Measurements from ENCODE around the gene CIDEC.
"Not testable (repeated sequence)": the region's sequence is repeated elsewhere in the genome, so short reads cannot be mapped to it uniquely, and the experiment has no call there.

Gene CIDEC

GRCh38 chr3:9881441-9881840 lies 1.4 kb upstream of the CIDEC start:
- Histone ChIP-seq H3K4me3 (ENCODE audit: low read length, poor library complexity, severe bottlenecking) (no peak overlapping the region), H3K36me3 (ENCODE audit: insufficient read depth, low read length) (no peaks in the 10 kb centered on the region), H2AFZ (ENCODE audit: low read length) (no peak overlapping the region), H4K20me1 (ENCODE audit: insufficient read depth, low read length, poor library complexity, severe bottlenecking) (no peaks in the 10 kb centered on the region), H3F3A (ENCODE audit: low read depth) (no peaks in the 10 kb centered on the region), H3K4me2 (ENCODE audit: low read depth, low read length, poor library complexity, severe bottlenecking) (no peak overlapping the region), H3K4me1 (ENCODE audit: insufficient read depth, low read length, poor library complexity, severe bottlenecking) (no peaks in the 10 kb centered on the region), H3K79me2 (ENCODE audit: insufficient read depth, low read length) (no peaks in the 10 kb centered on the region), H3K9ac (ENCODE audit: low read depth, low read length, poor library complexity, severe bottlenecking) (no peak overlapping the region), H3K9me2 (replicated peaks; ENCODE audit: low read depth, low read length) (no peaks in the 10 kb centered on the region), H3K27me3 (ENCODE audit: insufficient read depth, low read length, poor library complexity, severe bottlenecking) (no peaks in the 10 kb centered on the region), H3K9me3 (ENCODE audit: insufficient read depth, low read depth, low read length) (no peaks in the 10 kb centered on the region)
- TF ChIP-seq, protein P1, sequence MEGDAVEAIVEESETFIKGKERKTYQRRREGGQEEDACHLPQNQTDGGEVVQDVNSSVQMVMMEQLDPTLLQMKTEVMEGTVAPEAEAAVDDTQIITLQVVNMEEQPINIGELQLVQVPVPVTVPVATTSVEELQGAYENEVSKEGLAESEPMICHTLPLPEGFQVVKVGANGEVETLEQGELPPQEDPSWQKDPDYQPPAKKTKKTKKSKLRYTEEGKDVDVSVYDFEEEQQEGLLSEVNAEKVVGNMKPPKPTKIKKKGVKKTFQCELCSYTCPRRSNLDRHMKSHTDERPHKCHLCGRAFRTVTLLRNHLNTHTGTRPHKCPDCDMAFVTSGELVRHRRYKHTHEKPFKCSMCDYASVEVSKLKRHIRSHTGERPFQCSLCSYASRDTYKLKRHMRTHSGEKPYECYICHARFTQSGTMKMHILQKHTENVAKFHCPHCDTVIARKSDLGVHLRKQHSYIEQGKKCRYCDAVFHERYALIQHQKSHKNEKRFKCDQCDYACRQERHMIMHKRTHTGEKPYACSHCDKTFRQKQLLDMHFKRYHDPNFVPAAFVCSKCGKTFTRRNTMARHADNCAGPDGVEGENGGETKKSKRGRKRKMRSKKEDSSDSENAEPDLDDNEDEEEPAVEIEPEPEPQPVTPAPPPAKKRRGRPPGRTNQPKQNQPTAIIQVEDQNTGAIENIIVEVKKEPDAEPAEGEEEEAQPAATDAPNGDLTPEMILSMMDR (conservative IDR thresholded peaks at IDR 0.05; ENCODE audit: low read length), result no peak
- TF ChIP-seq EZH2phosphoT487 (IDR thresholded peaks at IDR 0.05; ENCODE audit: borderline replicate concordance), result no peak

GRCh38 chr3:9878700-9879099 lies 1.4 kb downstream of the CIDEC start:
- Histone ChIP-seq H3K9ac (ENCODE audit: low read depth, low read length, poor library complexity, severe bottlenecking) (no peak overlapping the region), H3K79me2 (ENCODE audit: insufficient read depth, low read length) (no peaks in the 10 kb centered on the region), H3K9me3 (ENCODE audit: insufficient read depth, low read depth, low read length) (no peaks in the 10 kb centered on the region), H3K9me2 (replicated peaks; ENCODE audit: low read depth, low read length) (no peaks in the 10 kb centered on the region), H2AFZ (ENCODE audit: low read length) (no peak overlapping the region), H3K36me3 (ENCODE audit: insufficient read depth, low read length) (no peaks in the 10 kb centered on the region), H3F3A (ENCODE audit: low read depth) (no peaks in the 10 kb centered on the region), H4K20me1 (ENCODE audit: insufficient read depth, low read length, poor library complexity, severe bottlenecking) (no peaks in the 10 kb centered on the region), H3K4me3 (ENCODE audit: low read length, poor library complexity, severe bottlenecking) (no peak overlapping the region), H3K4me2 (ENCODE audit: low read depth, low read length, poor library complexity, severe bottlenecking) (no peak overlapping the region), H3K4me1 (ENCODE audit: insufficient read depth, low read length, poor library complexity, severe bottlenecking) (no peaks in the 10 kb centered on the region), H3K27me3 (ENCODE audit: insufficient read depth, low read length, poor library complexity, severe bottlenecking) (no peaks in the 10 kb centered on the region)
- no peak for TF ChIP-seq EZH2phosphoT487 (IDR thresholded peaks at IDR 0.05; ENCODE audit: borderline replicate concordance)
- TF ChIP-seq, protein P1 (conservative IDR thresholded peaks at IDR 0.05; ENCODE audit: low read length), result no peak

DNA sequence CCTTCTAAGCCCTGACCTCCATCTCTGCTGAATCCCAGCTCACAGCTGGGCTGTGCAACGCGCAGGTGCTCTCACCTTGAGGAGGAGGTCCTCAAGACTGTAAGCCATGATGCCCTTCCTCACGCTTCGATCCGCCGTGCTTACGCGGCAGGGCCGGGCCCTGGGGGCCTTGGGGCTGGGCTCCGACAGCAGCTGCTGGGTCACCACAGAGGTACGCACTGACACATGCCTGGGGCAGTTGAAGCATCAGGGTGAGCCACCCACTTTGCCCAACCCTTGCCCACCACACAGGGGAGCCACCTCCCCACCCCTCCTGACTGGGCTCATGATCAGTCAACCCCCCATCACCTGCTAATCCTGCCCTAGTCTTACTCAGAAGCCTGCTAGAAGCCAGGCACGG lies 3.1 kb downstream of the CIDEC start:
- Histone ChIP-seq H3K79me2 (ENCODE audit: insufficient read depth, low read length) (no peaks in the 10 kb centered on the region), H3K4me2 (ENCODE audit: low read depth, low read length, poor library complexity, severe bottlenecking) (no peak overlapping the region), H3K4me3 (ENCODE audit: low read length, poor library complexity, severe bottlenecking) (no peak overlapping the region), H3F3A (ENCODE audit: low read depth) (no peaks in the 10 kb centered on the region), H2AFZ (ENCODE audit: low read length) (no peak overlapping the region), H3K9me3 (ENCODE audit: insufficient read depth, low read depth, low read length) (no peaks in the 10 kb centered on the region), H3K36me3 (ENCODE audit: insufficient read depth, low read length) (no peaks in the 10 kb centered on the region), H3K27me3 (ENCODE audit: insufficient read depth, low read length, poor library complexity, severe bottlenecking) (no peaks in the 10 kb centered on the region), H3K9ac (ENCODE audit: low read depth, low read length, poor library complexity, severe bottlenecking) (no peak overlapping the region), H4K20me1 (ENCODE audit: insufficient read depth, low read length, poor library complexity, severe bottlenecking) (no peaks in the 10 kb centered on the region), H3K4me1 (ENCODE audit: insufficient read depth, low read length, poor library complexity, severe bottlenecking) (no peaks in the 10 kb centered on the region), H3K9me2 (replicated peaks; ENCODE audit: low read depth, low read length) (no peaks in the 10 kb centered on the region)
- TF ChIP-seq, protein P1 (conservative IDR thresholded peaks at IDR 0.05; ENCODE audit: low read length), result peak; percentile 27
- TF ChIP-seq EZH2phosphoT487 (IDR thresholded peaks at IDR 0.05; ENCODE audit: borderline replicate concordance), result no peak

DNA sequence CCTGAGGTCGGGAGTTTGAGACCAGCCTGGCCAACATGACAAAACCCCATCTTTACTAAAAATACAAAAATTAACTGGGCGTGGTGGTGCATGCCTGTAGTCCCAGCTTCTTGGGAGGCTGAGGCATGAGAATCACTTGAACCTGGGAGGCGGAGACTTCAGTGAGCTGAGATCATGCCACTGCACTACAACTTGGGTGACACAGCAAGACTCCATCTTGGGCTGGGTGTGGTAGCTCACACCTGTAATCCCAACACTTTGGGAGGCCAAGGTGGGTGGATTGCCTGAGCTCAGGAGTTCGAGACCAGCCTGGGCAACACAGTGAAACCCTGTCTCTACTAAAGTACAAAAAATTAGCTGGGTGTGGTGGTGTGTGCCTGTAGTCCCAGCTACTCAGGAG lies 3.8 kb downstream of the CIDEC start:
- not testable (repeated sequence) for H4K20me1 ChIP-seq (ENCODE audit: insufficient read depth, low read length, poor library complexity, severe bottlenecking); H3F3A ChIP-seq (ENCODE audit: low read depth); H3K4me1 ChIP-seq (ENCODE audit: insufficient read depth, low read length, poor library complexity, severe bottlenecking); H2AFZ ChIP-seq (ENCODE audit: low read length); H3K9ac ChIP-seq (ENCODE audit: low read depth, low read length, poor library complexity, severe bottlenecking); H3K9me2 ChIP-seq (replicated peaks; ENCODE audit: low read depth, low read length); H3K4me2 ChIP-seq (ENCODE audit: low read depth, low read length, poor library complexity, severe bottlenecking); H3K79me2 ChIP-seq (ENCODE audit: insufficient read depth, low read length); H3K36me3 ChIP-seq (ENCODE audit: insufficient read depth, low read length); H3K27me3 ChIP-seq (ENCODE audit: insufficient read depth, low read length, poor library complexity, severe bottlenecking); H3K4me3 ChIP-seq (ENCODE audit: low read length, poor library complexity, severe bottlenecking); H3K9me3 ChIP-seq (ENCODE audit: insufficient read depth, low read depth, low read length)

Data from Loucy (cell line).